Breast epithelium (tissue), 4 donors: ENCODE measurements around the gene SMIM41. TPM values are rescaled to one million over a fixed set of nuclear protein-coding genes. Genes with fewer than 3 reads are reported as not detected.

ENCODE experiments used
- DNase-seq, 2 donors: peaks; one replicate each; pipeline ENCODE4 v3.0.0-alpha.2; 2019; ENCODE audit warnings: low spot score in 2 of 2
- H3K27ac ChIP-seq, 2 donors: fragments of 200-600 bp; sonication (generic) in 1 of 2; one replicate each; pipeline ENCODE4 v1.5.1; 2016 to 2019; ENCODE audit warnings: mild to moderate bottlenecking in 1 of 2
- H3K27me3 ChIP-seq, 2 donors: fragments of 200-600 bp; sonication (generic) in 1 of 2; one replicate each; pipeline versions ENCODE4 v1.5.1 to v1.6.0; 2017 to 2019; ENCODE audit warnings: control low read depth in 1 of 2, mild to moderate bottlenecking in 1 of 2
- H3K36me3 ChIP-seq: fragments of 200-600 bp; one replicate; pipeline ENCODE4 v1.5.1; 2019
- H3K4me1 ChIP-seq, 2 donors: fragments of 200-600 bp; sonication (generic); one replicate each; pipeline ENCODE4 v1.5.1; 2016 to 2019; ENCODE audit warnings: control low read depth in 1 of 2
- H3K4me3 ChIP-seq, 3 donors: fragments of 200-600 bp; sonication (generic); 1 replicate in 2 of 3; 2 replicates in 1 of 3; pipeline ENCODE4 v1.5.1; 2016 to 2019; ENCODE audit warnings: mild to moderate bottlenecking in 3 of 3, moderate library complexity in 2 of 3
- H3K9me3 ChIP-seq, 2 donors: fragments of 200-600 bp; sonication (generic) in 1 of 2; one replicate each; pipeline ENCODE4 v1.5.1; 2016 to 2019; ENCODE audit warnings: control low read depth in 1 of 2
- CTCF ChIP-seq, 3 donors: fragments of 450-650 bp; IDR thresholded peaks; one replicate each; pipeline ENCODE4 v1.5.1; 2016 to 2017; ENCODE audit warnings: antibody characterized with exemption in 3 of 3, mild to moderate bottlenecking in 3 of 3, moderate library complexity in 3 of 3
- POLR2A ChIP-seq: fragments of 450-650 bp; IDR thresholded peaks from one replicate; pipeline ENCODE4 v1.6.1; 2016; ENCODE audit warnings: antibody characterized with exemption, mild to moderate bottlenecking, moderate library complexity
- POLR2AphosphoS5 ChIP-seq, 3 donors: sonication (generic); formaldehyde crosslinking; IDR thresholded peaks; one replicate each; pipeline ENCODE4 v1.6.1; 2017; ENCODE audit warnings: antibody characterized with exemption in 3 of 3
- intact Hi-C: fragments of 100-400 bp; cut with DNase I; formaldehyde crosslinking; loops from one replicate; pipeline ENCODE4 v1.15.1; 2023; ENCODE audit warnings: low total_unique reads
- total RNA-seq, 3 donors: library from RNA; depleted of rRNA; stranded (reverse); fragments of >200 nt; gene quantifications; one replicate each; pipeline ENCODE4 v1.1.0, GENCODE V29; 2016

Gene SMIM41
- total RNA-seq, 3 donors from 2014 or later, result 1.3 TPM; not detected in 2

GRCh38 chr12:52155048-52155868 lies 75.8 kb downstream of the SMIM41 start:
- DNase-seq, result peak in 1 of 2 donors; percentile 84
- Histone ChIP-seq H3K4me1 (peaks cover 5 to 11% of the 10 kb centered on the region in 2 donors), H3K4me3 (no peak overlapping the region), H3K27ac (peak overlapping the region; percentile 88 to 100), H3K9me3 (no peaks in the 10 kb centered on the region), H3K36me3 (no peaks in the 10 kb centered on the region), H3K27me3 (no peaks in the 10 kb centered on the region)
- intact Hi-C loops, result loop anchor here (1.0 to 5.0 kb wide), 2 partner anchors 124 to 172 kb away; no protein-coding TSS in a partner anchor
- TF ChIP-seq POLR2A (no peak), POLR2AphosphoS5 (IDR thresholded peaks at IDR 0.05) (peak in 1 of 3 donors; percentile 19), CTCF (IDR thresholded peaks at IDR 0.05) (no peak)

GRCh38 chr12:52156311-52156710 lies 76.8 kb downstream of the SMIM41 start:
- Histone ChIP-seq H3K9me3 (no peaks in the 10 kb centered on the region), H3K36me3 (no peaks in the 10 kb centered on the region), H3K4me3 (no peak overlapping the region), H3K27ac (peak overlapping the region; percentile 88 to 100), H3K27me3 (no peaks in the 10 kb centered on the region), H3K4me1 (peaks cover 5 to 7% of the 10 kb centered on the region in 2 donors)
- DNase-seq, result no peak
- intact Hi-C loops, result loop anchor here (5.0 kb wide), 1 partner anchor 171 kb away; no protein-coding TSS in a partner anchor
- TF ChIP-seq POLR2AphosphoS5 (IDR thresholded peaks at IDR 0.05), result no peak
- TF ChIP-seq POLR2A, result no peak
- no peak for TF ChIP-seq CTCF (IDR thresholded peaks at IDR 0.05)

- DNase-seq, result peak; percentile 88 to 92
- Histone ChIP-seq H3K36me3 (no peaks in the 10 kb centered on the region), H3K9me3 (no peaks in the 10 kb centered on the region), H3K27me3 (no peaks in the 10 kb centered on the region), H3K27ac (peak overlapping the region; percentile 88 to 100), H3K4me3 (no peak overlapping the region), H3K4me1 (peaks cover under 1% of the 10 kb centered on the region in 2 donors)
- intact Hi-C loops, result loop anchor here (5.0 kb wide), 1 partner anchor 170 kb away; no protein-coding TSS in a partner anchor
- TF ChIP-seq POLR2AphosphoS5 (IDR thresholded peaks at IDR 0.05), result peak in 2 of 3 donors; percentile 15 to 60
- peak; percentile 90 to 99 (median 96) for TF ChIP-seq CTCF (IDR thresholded peaks at IDR 0.05)
- TF ChIP-seq POLR2A, result no peak
These were observed 77.5 kb downstream of the SMIM41 start for GRCh38 chr12:52156757-52157565.

GRCh38 chr12:52157566-52158150 lies 78.2 kb downstream of the SMIM41 start:
- Histone ChIP-seq H3K27ac (peak overlapping the region; percentile 88 to 100), H3K36me3 (no peaks in the 10 kb centered on the region), H3K4me3 (no peak overlapping the region), H3K9me3 (no peaks in the 10 kb centered on the region), H3K27me3 (no peaks in the 10 kb centered on the region), H3K4me1 (no peaks in the 10 kb centered on the region)
- no peak for TF ChIP-seq CTCF (IDR thresholded peaks at IDR 0.05)
- TF ChIP-seq POLR2AphosphoS5 (IDR thresholded peaks at IDR 0.05), result no peak
- no peak for TF ChIP-seq POLR2A
- intact Hi-C loops, result loop anchor here (5.0 kb wide), 1 partner anchor 170 kb away; no protein-coding TSS in a partner anchor
- no peak for DNase-seq

Other genes with a start within 250 kb of the SMIM41 start
- 1 to 10 TPM in 1 of 3 donors, under 1 TPM in 2; 0.16 to 1.3 (median 0.29) TPM for gene FIGNL2, start 231.0 kb upstream of the SMIM41 start, total RNA-seq
- gene ANKRD33, start 191.6 kb upstream of the SMIM41 start, total RNA-seq, result not detected
- 100 to 1,000 TPM in 2 of 3 donors, 10 to 100 TPM in 1; 24.7 to 274 (median 109) TPM for gene ACVRL1, start 172.2 kb upstream of the SMIM41 start, total RNA-seq
- 10 to 100 TPM; 12.3 to 26.3 (median 23.6) TPM for gene ACVR1B, start 128.0 kb upstream of the SMIM41 start, total RNA-seq
- gene TAMALIN, start 72.8 kb upstream of the SMIM41 start, total RNA-seq, result 10 to 100 TPM in 2 of 3 donors, 1 to 10 TPM in 1; 8.5 to 27.2 (median 16.0) TPM
- 100 to 1,000 TPM in 1 of 3 donors, 10 to 100 TPM in 2; 35.7 to 154 (median 66.2) TPM for gene NR4A1, start 28.3 kb upstream of the SMIM41 start, total RNA-seq
- gene ATG101, start 9.7 kb upstream of the SMIM41 start, total RNA-seq, result 10 to 100 TPM; 35.0 to 54.2 (median 39.7) TPM
- gene KRT80, start 112.3 kb downstream of the SMIM41 start, total RNA-seq, result 1 to 10 TPM in 2 of 3 donors, not detected in 1; 2.9 to 9.8 TPM
- gene KRT7, start 153.5 kb downstream of the SMIM41 start, total RNA-seq, result 1,000 to 10,000 TPM in 1 of 3 donors, 100 to 1,000 TPM in 1, 1 to 10 TPM in 1; 4.2 to 1,051 (median 358) TPM
- gene KRT86, start 194.9 kb downstream of the SMIM41 start, total RNA-seq, result 1 to 10 TPM in 1 of 3 donors, under 1 TPM in 1, not detected in 1; 0.66 to 2.2 TPM
- gene KRT81, start 211.8 kb downstream of the SMIM41 start, total RNA-seq, result 10 to 100 TPM in 1 of 3 donors, 1 to 10 TPM in 1, not detected in 1; 3.6 to 29.9 TPM
- under 1 TPM in 2 of 3 donors, not detected in 1; 0.33 to 0.59 TPM for gene KRT83, start 241.7 kb downstream of the SMIM41 start, total RNA-seq